T47D (cell line): Measurements from ENCODE around the gene COMMD9.

Experiments
- DNase-seq, 2 experiments: peaks; one replicate each; pipeline versions ENCODE4 v3.0.0 to v3.0.0-alpha.2; 2011 to 2012; ENCODE audit warnings: low read depth in 1 of 2, low spot score in 1 of 2
- JUND ChIP-seq: IDR thresholded peaks from 2 replicates; pipeline ENCODE4 v1.6.1; 2012; ENCODE audit warnings: low read depth
- in situ Hi-C: cut with HindIII; loops from 2 replicates; pipeline ENCODE4 v1.10.0; 2016; ENCODE audit warnings: low sequenced_read_pairs, low pct_unique_long_range_greater_than_20kb

COMMD9 gene

DNA sequence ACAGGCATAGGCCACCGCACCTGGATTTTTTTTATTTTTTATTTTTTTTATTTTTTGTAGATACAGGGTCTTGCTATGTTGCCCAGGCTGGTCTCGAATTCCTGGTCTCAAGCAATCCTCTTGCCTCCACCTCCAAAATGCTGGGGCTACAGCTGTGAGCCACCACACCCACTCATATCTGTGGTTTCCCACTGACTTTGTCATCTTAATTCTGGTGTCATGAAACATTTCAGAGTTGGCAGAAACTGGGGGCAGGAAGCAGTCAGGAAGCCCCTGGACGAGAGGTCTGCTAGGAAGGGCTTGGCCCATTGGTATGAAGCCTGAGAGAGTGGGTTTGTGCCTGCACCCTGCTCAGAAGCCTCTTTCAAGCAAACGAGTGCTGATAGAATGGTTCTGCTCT, 49.1 kb downstream of the COMMD9 start:
- no peak for DNase-seq
- no peak for TF ChIP-seq JUND
- in situ Hi-C loops: no loop called here

DNA sequence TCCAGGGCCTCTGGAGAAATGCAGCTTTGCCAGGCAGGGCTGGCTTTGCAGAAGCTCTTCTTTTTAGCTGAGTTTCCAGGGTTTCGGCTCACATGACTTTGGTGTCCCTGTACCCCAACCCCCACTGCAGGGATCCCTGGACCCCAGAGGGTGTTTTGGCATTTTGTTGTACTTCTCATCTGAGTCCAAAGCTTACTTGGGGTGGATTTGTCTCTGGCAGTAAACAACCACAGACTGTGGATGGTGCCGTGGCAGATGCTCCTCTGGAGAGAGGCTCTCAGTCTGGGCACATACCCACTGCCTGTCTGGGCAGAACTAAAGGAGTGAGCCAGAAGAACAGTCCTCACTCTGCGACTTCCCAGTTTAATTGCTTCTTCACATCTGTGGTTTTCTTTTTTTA, 49.6 kb downstream of the COMMD9 start:
- no peak for DNase-seq
- in situ Hi-C loops: no loop called here
- TF ChIP-seq JUND: no peak

DNA sequence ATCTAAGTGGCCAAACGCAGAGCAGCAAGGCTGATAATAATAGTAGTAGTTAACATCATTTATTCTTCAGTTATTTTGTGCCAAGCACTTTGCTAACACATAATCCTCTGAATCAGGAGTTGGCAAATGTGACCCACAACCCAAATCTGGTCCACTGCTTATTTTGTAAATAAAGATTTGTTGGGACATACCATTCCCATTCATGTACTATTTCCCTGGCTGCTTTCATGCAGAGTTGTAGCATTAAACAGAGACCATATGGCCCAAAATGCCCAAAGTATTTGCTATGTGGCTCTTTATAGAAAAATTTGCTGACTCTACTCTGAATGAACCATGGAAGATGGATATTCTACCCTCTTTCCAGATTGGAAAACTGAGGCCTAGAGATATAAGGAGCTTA, 50.3 kb downstream of the COMMD9 start:
- no peak for DNase-seq
- in situ Hi-C loops: no loop called here
- no peak for TF ChIP-seq JUND

DNA sequence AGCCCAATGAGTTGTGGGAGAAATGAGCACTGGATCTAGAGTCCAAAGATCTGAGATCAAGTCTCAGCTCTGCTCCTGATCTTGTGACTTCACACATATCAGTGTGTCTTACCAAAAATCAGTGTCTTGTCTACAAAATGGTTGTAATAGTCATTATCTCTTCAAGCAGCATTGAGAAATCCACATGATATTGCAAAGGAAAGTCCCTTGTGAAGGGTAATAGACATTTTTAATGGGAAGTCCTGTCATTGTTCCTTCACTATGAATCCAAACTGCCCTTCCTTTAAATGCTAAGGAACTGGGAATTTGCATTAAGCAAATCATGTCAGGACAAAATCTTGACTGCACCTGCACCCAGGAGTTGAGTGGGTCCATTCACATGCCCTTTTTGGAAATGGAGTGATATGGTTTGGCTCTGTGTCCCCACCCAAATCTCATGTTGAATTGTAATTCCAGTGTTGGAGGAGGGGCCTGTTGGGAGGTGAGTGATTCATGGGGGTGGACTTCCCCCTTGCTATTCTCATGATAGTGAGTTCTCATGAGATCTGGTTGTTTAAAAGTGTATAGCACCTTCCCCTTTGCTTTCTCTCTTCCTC, 51.1 kb downstream of the COMMD9 start:
- in situ Hi-C loops: no loop called here
- no peak for DNase-seq
- TF ChIP-seq JUND: no peak

DNA sequence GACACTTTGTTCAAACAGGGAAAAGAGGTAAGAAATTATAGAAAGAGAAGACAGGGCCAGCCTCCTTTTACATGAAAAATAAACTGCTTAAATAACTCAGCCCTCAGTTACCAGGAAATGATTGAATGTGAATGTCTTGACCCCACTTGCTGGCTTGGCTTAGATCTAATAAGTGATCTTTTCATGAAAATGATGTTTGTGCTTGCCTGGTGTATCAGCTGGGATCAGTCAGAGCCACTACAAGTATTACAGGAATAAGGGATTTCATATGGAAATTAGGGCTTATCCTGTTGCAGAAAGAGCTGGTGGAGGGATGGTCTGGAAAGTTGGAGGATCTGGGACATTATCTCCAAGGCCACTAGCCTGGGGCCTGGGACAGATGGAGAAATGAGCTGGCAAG, 51.8 kb downstream of the COMMD9 start:
- no peak for DNase-seq
- no peak for TF ChIP-seq JUND
- in situ Hi-C loops: no loop called here

DNA sequence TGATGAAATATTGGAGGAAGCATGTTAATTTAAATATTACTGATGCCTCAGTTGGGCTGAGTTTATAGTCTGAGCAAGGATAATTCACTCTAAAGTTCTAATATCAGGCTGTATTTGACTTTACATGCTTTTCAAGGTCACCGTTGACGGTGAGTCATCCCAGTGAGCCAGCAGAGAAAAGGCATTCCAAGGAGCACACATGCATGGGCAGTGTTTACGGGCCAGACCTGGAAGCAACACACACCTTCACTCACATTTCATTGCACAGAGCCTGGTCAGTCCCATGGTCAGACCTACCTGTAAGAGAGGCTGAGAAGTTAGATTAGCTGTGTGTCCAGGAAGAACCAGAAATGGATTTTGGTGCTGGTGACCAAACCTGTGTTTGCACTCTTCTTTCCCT, 53.5 kb downstream of the COMMD9 start:
- in situ Hi-C loops: no loop called here
- no peak for TF ChIP-seq JUND
- no peak for DNase-seq

GRCh38 chr11:36234825-36235224, 54.4 kb downstream of the COMMD9 start:
- TF ChIP-seq JUND: no peak
- in situ Hi-C loops: no loop called here
- DNase-seq: no peak

GRCh38 chr11:36233204-36233603, 56.0 kb downstream of the COMMD9 start:
- TF ChIP-seq JUND: no peak
- in situ Hi-C loops: no loop called here
- no peak for DNase-seq

GRCh38 chr11:36230779-36231699, 58.2 kb downstream of the COMMD9 start:
- DNase-seq: no peak
- TF ChIP-seq JUND: no peak
- in situ Hi-C loops: no loop called here

- in situ Hi-C loops: no loop called here
These were observed 60.0 kb downstream of the COMMD9 start for GRCh38 chr11:36229091-36229705.

DNA sequence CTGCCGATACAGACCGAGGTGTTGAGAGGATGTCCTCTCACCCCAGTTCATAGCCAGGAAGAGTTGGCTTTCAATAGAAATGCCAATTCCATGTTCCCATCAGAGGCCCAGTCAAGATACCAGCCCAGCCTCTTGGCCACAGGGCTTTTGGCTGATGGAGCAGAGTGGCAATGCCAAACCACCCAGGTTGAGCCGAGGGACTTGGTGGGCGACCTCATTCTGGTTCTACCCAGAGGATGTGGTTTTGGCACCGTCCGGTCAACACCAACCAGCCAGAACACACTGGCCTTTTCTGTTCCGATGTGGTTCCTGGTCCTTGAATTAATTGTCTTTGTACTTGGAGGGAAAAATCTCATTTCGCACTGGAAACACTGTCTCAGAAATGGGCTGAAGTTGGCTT, 60.5 kb downstream of the COMMD9 start:
- in situ Hi-C loops: no loop called here
- DNase-seq: no peak
- TF ChIP-seq JUND: no peak

More at GRCh38 chr11:36229091-36229705, 60.0 kb downstream of the COMMD9 start:
- DNase-seq: no peak
- no peak for TF ChIP-seq JUND

- TF ChIP-seq JUND: no peak
- in situ Hi-C loops: no loop called here
- DNase-seq: no peak
These were observed 62.2 kb downstream of the COMMD9 start for GRCh38 chr11:36227044-36227443.
